Measurements from ENCODE around the gene NT5DC2.
A peak's percentile ranks its signal among the peaks of the same experiment; 100 is the strongest.

- TF ChIP-seq POLR2AphosphoS5 (IDR thresholded peaks at IDR 0.05) (no peak), CTCF (IDR thresholded peaks at IDR 0.05) (peak in 1 of 4 experiments; percentile 8)
Observed at GRCh38 chr3:52483081-52483480, 50.6 kb downstream of the NT5DC2 start.

All from sigmoid colon (tissue), 4 donors.